KOPT-K1 (cell line): ENCODE results near the gene TCEANC.
"Not testable (repeated sequence)": the region's sequence is repeated elsewhere in the genome, so short reads cannot be mapped to it uniquely, and the experiment has no call there.

Experiments used
- H3K27ac ChIP-seq: fragments of 200-600 bp; sonication (generic); 2 replicates; pipeline ENCODE4 v1.5.1; 2016; ENCODE audit warnings: antibody characterized with exemption, mild to moderate bottlenecking, low read depth, low read length; ENCODE audit not compliant: poor library complexity, severe bottlenecking
- H3K36me3 ChIP-seq: fragments of 200-600 bp; sonication (generic); 2 replicates; pipeline ENCODE4 v1.5.1; 2017; ENCODE audit warnings: antibody characterized with exemption, mild to moderate bottlenecking, low read length, moderate library complexity; ENCODE audit not compliant: insufficient read depth
- H3K9me3 ChIP-seq: fragments of 200-600 bp; sonication (generic); 2 replicates; pipeline ENCODE4 v1.5.1; 2017; ENCODE audit warnings: antibody characterized with exemption, low read length, mild to moderate bottlenecking; ENCODE audit not compliant: insufficient read depth, poor library complexity, severe bottlenecking

TCEANC gene

GRCh38 chrX:13648336-13648735 lies 4.6 kb upstream of the TCEANC start:
- H3K36me3 ChIP-seq, H3K9me3 ChIP-seq, H3K27ac ChIP-seq: not testable (repeated sequence)

DNA sequence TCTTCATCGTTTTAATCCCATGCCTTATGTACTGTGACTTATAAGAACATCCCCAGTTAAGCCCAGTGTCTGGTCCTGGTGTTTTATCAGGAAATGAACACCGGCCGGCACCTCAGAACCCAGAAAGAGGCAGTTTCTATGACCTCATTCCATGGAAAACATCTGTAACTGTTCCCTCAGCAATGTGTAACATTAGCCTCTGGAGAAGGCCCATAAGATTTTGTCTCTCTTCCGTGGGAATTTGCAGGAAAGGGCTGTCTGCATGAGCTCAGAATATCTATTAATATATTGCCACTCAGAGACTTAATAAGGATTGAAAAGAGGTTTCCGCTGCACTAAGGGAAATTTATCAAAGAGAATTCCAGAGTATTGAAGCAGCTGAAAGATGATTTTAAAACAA lies 3.1 kb upstream of the TCEANC start:
- Histone ChIP-seq H3K27ac (no peak overlapping the region), H3K36me3 (no peaks in the 10 kb centered on the region), H3K9me3 (no peaks in the 10 kb centered on the region)

GRCh38 chrX:13650318-13650717 lies 2.6 kb upstream of the TCEANC start:
- Histone ChIP-seq H3K9me3 (no peaks in the 10 kb centered on the region), H3K36me3 (no peaks in the 10 kb centered on the region), H3K27ac (no peak overlapping the region)

DNA sequence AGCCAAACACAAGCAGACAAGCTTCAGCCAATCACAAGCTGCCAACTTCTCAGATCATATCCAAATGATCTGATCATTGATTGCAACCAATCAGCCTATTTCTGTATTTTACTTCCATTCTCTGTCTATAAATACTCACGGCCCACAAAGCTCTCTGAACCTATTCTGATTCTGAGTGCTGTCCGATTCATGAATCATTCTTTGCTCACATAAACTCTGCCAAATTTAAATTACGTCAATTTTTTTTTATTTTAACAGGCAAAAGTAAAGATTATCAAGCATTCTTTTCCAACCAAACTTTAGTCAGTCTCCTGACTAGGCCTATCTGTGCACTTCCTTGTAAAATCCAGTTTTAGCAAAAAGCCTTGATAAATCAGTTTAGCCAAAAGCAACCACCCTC lies 1.8 kb upstream of the TCEANC start:
- Histone ChIP-seq H3K36me3 (no peaks in the 10 kb centered on the region), H3K9me3 (no peaks in the 10 kb centered on the region), H3K27ac (no peak overlapping the region)

- Histone ChIP-seq H3K27ac (peak overlapping the region; percentile 81), H3K36me3 (no peaks in the 10 kb centered on the region), H3K9me3 (no peaks in the 10 kb centered on the region)
These were observed 601 bp upstream of the TCEANC start for GRCh38 chrX:13652287-13652793.

DNA sequence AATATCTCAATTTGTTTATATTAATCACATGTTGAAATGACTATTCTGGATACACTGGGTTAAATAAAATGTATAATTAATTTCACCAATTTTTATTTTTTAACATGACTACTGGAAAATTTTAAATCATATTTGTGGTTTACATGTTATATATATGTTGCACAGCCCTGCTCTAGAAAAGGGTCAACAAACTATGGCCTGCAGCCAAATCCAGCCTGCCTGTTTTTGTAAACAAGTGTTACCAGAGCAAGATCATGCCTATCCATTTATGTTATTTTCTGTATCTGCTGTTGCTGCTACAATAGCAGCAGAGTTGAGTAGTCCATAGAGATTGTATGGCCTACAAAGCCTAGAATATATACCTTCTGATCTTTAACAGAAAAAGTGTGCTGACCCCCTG lies 1.2 kb downstream of the TCEANC start:
- H3K27ac ChIP-seq: peak overlapping the region; percentile 81
- H3K36me3 ChIP-seq: no peaks in the 10 kb centered on the region
- H3K9me3 ChIP-seq: no peaks in the 10 kb centered on the region

DNA sequence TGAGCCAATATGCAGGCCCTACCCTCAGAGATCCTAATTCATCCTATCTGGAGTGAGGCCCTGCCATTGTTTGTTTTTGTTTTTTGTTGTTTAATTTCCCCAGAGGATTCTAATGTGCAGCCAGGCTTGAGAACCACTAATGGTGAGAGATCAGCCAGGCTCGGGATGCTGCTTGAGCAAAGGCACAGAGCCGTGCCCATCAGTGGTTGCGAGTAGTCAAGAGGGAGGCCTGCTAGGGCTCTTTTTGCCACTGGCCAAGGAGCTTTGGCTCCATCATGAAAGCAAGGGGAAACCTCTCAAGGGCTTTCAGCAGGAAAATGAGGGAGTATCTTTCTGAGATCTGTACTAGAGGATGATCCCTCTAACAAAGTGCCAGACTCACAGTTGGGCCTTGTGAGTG lies 2.7 kb downstream of the TCEANC start:
- Histone ChIP-seq H3K9me3 (no peaks in the 10 kb centered on the region), H3K36me3 (no peaks in the 10 kb centered on the region; the same call in 1 of the 2 replicates), H3K27ac (no peak overlapping the region)

DNA sequence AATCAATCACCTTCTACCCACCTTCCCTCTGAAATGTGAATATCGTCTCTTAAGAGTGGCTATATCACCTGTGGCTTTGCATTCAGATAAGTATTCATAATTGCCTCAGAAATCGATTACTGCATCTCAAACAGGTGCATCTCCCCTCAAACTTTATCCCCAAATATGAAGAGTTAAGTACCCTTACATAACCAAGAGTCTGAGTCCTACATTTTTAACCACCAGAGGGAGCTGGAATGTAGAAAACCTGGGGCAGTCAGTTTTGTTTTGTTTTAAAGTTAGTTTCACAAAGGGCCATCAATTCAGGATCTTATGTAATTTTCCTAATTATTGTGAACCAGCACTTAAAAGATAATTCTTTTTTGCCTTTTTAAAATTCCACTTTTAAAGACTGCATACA lies 5.7 kb downstream of the TCEANC start:
- Histone ChIP-seq H3K27ac (peak overlapping the region; percentile 14), H3K36me3 (peaks cover 16% of the 10 kb centered on the region), H3K9me3 (no peaks in the 10 kb centered on the region)

DNA sequence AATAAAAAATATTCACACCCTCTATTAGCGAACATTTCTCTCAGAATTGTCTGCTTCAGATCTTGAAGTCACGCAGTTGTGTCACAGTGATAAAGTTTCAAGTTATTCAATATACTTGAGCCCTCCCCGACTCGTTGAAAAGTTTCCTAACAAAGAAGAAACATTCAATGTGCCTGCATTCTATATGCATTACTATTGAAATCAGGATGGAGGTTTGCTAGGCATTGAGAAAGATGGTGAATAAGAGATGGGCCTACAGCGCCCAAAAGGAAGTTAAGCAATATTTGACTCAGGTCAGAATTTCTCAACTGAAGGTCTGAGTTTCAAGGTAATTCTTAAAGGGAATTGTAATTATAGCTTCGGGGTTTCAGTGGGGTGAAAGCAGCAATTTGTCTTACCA lies 6.1 kb downstream of the TCEANC start:
- H3K27ac ChIP-seq: peak overlapping the region; percentile 14
- peaks cover 21% of the 10 kb centered on the region for H3K36me3 ChIP-seq
- H3K9me3 ChIP-seq: no peaks in the 10 kb centered on the region

DNA sequence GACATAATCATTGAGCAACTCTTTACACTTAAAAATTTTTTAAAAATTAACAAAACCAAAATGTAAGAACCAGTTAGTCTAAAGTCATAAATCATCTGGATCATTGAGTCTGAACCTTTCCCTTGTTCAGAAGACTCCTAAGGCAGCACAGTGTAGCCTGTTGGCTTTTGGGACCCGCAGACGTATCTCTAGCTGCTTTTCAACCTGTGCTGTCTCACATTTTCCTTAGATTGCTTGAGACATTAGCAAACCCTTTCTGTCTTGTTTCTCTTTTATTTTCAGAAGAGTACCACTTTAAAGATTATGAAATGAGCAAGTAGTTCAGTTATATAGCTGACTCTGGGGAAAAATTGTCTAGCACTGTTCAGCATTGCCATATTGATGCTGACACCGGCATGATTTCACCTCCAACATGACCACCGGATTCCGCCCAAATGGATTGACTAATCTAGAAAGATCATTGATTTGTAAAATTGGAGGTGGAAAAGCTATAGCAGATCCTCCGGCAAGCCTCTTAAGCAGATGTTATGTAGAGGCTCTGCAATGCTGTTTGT lies 8.9 kb downstream of the TCEANC start:
- peaks cover 26% of the 10 kb centered on the region for H3K36me3 ChIP-seq

GRCh38 chrX:13662355-13662791 lies 9.4 kb downstream of the TCEANC start:
- Histone ChIP-seq H3K36me3 (peaks cover 26% of the 10 kb centered on the region), H3K27ac (no peak overlapping the region), H3K9me3 (no peaks in the 10 kb centered on the region)

More for the DNA sequence above, 8.9 kb downstream of the TCEANC start:
- Histone ChIP-seq H3K9me3 (no peaks in the 10 kb centered on the region), H3K27ac (no peak overlapping the region)

DNA sequence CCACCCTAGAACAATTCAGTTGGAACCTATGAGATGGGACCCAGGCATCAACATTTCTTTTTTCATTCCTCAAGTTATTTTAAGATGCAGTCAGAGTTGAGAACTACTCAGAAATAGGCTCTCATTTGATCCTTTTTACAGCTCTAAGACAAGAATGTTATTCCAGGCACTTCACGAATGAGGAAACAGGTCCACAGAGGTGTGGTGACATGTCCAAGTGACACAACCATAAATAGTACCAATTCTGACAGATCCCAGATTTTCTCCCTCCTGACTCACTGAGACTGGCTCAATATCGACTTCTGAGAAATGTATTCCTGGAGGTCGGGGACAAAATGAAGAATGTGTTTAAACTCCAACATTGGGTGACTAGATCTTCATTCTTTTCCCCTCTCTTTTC lies 11.1 kb downstream of the TCEANC start:
- Histone ChIP-seq H3K36me3 (peaks cover 26% of the 10 kb centered on the region), H3K27ac (no peak overlapping the region), H3K9me3 (no peaks in the 10 kb centered on the region)

GRCh38 chrX:13666836-13667235 lies 13.9 kb downstream of the TCEANC start:
- Histone ChIP-seq H3K27ac (no peak overlapping the region), H3K9me3 (no peaks in the 10 kb centered on the region), H3K36me3 (peaks cover 23% of the 10 kb centered on the region)

DNA sequence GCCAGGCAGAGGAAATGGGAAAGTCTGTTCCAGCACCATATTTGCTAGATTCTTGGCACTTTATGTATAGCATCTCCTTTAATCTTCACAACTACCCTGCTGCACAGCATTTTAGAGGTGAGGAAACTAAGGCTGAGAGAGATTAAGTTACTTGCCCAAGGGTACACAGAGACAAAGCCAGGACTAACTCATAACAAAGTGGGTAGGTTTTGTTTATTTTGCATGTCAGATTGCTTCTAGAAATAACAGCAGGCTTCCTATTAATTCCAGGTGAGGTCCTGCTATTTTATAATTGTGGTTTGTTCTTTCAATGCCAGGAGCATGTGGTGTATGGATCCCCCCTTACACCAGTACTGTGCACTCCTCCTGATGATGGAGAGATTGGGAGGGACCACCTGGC lies 15.0 kb downstream of the TCEANC start:
- peaks cover 16% of the 10 kb centered on the region for H3K36me3 ChIP-seq
- H3K27ac ChIP-seq: no peak overlapping the region
- H3K9me3 ChIP-seq: no peaks in the 10 kb centered on the region

- H3K36me3 ChIP-seq: peaks cover 3% of the 10 kb centered on the region; the same call in 1 of the 2 replicates
- H3K27ac ChIP-seq: no peak overlapping the region
- no peaks in the 10 kb centered on the region for H3K9me3 ChIP-seq
These were observed 16.4 kb downstream of the TCEANC start for GRCh38 chrX:13669246-13669737.

DNA sequence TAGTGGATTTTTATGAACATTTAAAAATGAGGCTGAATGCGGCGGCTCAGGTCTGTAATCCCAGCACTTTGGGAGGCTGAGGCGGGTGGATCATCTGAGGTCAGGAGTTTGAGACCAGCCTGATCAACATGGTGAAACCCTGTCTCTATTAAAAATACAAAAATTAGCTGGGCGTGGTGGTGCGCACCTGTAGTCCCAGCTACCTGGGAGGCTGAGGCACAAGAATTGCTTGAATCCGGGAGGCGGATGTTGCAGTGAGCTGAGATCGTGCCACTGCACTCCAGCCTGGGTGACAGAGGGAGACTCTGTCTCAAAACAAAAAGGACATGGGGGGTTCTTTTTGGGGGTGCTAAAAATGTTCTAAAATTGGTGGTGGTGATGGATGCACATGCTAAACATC lies 16.8 kb downstream of the TCEANC start:
- H3K36me3 ChIP-seq, H3K9me3 ChIP-seq, H3K27ac ChIP-seq: not testable (repeated sequence)
